ENCODE measurements around the gene CLTA. TPM values are rescaled to one million over a fixed set of nuclear protein-coding genes. Genes with fewer than 3 reads are reported as not detected.

CLTA gene
- total RNA-seq, 1 donor from 2014 or later = 185 TPM

DNA sequence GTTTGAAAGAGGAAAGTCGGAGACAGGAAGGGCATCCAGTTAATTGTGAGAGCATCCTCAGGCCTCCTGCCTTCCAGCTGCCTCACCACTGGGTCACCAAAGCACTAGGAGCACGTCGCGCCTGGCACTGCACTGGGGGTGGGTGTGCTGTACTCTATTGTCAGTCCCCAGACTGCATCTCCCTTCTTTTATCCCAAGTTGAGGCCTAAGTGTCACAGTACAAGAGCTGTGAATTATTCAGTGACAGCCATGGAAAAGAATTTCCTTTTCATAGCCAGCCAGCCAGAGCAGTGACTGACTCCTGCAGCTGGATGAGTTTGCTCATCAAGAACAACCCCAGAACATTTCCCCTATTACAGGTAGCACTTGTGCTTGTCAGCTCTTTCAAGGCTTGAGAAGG lies 16.3 kb downstream of the CLTA start:
- H3K4me1 Mint-ChIP-seq (ENCODE audit: low read depth) = peaks cover 6% of the 10 kb centered on the region
- H3K9me3 Mint-ChIP-seq (ENCODE audit: low read depth) = no peaks in the 10 kb centered on the region
- H3K27ac Mint-ChIP-seq = no peak overlapping the region
- H3K27me3 Mint-ChIP-seq = no peaks in the 10 kb centered on the region
- TF ChIP-seq, protein P1, sequence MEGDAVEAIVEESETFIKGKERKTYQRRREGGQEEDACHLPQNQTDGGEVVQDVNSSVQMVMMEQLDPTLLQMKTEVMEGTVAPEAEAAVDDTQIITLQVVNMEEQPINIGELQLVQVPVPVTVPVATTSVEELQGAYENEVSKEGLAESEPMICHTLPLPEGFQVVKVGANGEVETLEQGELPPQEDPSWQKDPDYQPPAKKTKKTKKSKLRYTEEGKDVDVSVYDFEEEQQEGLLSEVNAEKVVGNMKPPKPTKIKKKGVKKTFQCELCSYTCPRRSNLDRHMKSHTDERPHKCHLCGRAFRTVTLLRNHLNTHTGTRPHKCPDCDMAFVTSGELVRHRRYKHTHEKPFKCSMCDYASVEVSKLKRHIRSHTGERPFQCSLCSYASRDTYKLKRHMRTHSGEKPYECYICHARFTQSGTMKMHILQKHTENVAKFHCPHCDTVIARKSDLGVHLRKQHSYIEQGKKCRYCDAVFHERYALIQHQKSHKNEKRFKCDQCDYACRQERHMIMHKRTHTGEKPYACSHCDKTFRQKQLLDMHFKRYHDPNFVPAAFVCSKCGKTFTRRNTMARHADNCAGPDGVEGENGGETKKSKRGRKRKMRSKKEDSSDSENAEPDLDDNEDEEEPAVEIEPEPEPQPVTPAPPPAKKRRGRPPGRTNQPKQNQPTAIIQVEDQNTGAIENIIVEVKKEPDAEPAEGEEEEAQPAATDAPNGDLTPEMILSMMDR (IDR thresholded peaks at IDR 0.05; ENCODE audit: unreplicated experiment) = no peak
- H3K36me3 Mint-ChIP-seq (ENCODE audit: insufficient read depth) = peaks cover 34% of the 10 kb centered on the region
- no peak for DNase-seq (ENCODE audit: low spot score, unreplicated experiment)
- H3K4me3 Mint-ChIP-seq (ENCODE audit: low read depth) = no peak overlapping the region

DNA sequence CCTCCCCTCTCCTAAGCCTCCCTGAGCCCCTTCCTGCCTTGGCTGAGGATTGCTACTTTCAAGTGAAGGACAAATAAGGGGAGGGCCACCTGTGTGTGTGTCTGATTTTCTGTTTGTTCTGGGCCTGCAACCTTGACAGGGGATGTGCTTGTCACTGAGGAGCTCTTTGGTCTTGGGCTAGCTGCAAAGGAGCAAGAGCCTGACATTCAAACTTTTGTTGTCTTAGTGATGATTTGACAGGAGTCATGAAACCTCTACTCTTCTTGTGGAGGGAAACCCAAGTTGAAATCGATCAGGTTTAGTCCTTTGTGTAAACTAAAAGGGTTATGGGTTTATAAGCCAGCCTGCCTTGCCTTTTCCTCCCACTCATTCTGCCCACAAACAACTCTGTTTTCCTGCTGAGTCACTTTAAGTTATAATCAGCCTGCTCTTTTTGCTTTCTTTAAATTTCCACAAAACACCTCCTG lies 16.9 kb downstream of the CLTA start:
- Mint-ChIP-seq H3K27me3 (no peaks in the 10 kb centered on the region), H3K4me1 (ENCODE audit: low read depth) (peaks cover 6% of the 10 kb centered on the region), H3K36me3 (ENCODE audit: insufficient read depth) (peaks cover 30% of the 10 kb centered on the region), H3K9me3 (ENCODE audit: low read depth) (no peaks in the 10 kb centered on the region), H3K27ac (peak overlapping the region; percentile 88), H3K4me3 (ENCODE audit: low read depth) (no peak overlapping the region)
- no peak for DNase-seq (ENCODE audit: low spot score, unreplicated experiment)
- TF ChIP-seq, protein P1 (IDR thresholded peaks at IDR 0.05; ENCODE audit: unreplicated experiment) = no peak

DNA sequence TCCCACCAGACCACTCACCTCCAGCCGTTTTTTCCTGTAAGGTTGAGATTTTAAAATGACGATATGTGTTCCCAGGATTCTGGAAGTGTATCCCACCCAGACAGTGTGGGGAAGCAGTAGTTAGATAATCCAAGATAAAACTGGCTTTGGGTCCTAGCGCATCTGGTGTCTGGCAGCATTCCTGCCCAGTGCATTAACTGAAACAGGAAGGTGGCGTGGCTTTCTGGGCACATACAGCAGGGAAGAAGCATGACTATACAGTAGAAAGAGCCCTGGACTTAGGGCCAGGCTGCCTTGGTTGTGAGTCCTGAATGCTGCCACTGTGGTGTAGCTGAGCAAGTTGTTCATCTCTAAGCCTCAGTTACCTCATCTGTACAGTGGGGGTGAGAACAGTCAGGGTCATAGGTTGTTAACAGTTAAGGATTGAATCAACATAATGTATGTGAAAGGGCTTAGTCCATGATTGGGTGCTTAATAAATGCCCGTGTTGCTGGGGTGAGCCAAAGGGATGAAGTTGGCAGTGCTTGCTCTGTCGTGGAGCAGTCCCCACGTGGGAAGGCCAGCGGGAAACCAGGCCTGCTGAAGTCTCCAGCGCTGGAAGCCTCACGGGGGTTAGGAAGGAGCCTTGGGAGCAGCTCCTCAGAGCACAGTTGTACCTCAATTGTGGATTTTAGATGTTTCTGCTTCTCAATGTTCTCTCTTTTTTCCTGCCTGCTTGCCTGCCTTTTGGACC lies 18.0 kb downstream of the CLTA start:
- no peak overlapping the region for H3K27ac Mint-ChIP-seq
- TF ChIP-seq, protein P1 (IDR thresholded peaks at IDR 0.05; ENCODE audit: unreplicated experiment) = no peak
- H3K9me3 Mint-ChIP-seq (ENCODE audit: low read depth) = no peaks in the 10 kb centered on the region
- no peak for DNase-seq (ENCODE audit: low spot score, unreplicated experiment)
- H3K4me3 Mint-ChIP-seq (ENCODE audit: low read depth) = no peak overlapping the region
- H3K36me3 Mint-ChIP-seq (ENCODE audit: insufficient read depth) = peaks cover 26% of the 10 kb centered on the region
- H3K27me3 Mint-ChIP-seq = no peaks in the 10 kb centered on the region
- H3K4me1 Mint-ChIP-seq (ENCODE audit: low read depth) = peaks cover 6% of the 10 kb centered on the region

DNA sequence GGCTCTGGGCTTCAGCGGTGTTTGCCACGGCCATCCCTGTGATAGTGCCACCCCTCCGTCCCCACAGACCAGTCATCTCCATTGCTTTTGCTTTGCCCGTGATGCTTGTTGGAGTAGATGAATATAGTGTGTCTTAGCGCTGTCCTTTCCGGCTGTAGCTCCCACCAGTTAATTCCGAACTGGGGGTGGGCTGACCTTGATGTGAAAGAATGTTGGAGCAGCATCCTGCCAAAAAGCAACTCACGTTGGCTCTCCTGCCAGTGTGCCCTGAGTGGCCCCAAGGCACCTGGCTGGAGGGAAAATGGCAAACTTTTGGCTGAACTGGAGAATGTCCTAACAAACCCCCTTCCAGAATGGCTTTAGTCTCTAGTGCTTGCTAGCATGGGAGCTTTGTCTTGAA lies 20.0 kb downstream of the CLTA start:
- H3K4me3 Mint-ChIP-seq (ENCODE audit: low read depth) = no peak overlapping the region
- no peaks in the 10 kb centered on the region for H3K9me3 Mint-ChIP-seq (ENCODE audit: low read depth)
- H3K36me3 Mint-ChIP-seq (ENCODE audit: insufficient read depth) = peaks cover 20% of the 10 kb centered on the region
- TF ChIP-seq, protein P1 (IDR thresholded peaks at IDR 0.05; ENCODE audit: unreplicated experiment) = no peak
- no peaks in the 10 kb centered on the region for H3K27me3 Mint-ChIP-seq
- H3K27ac Mint-ChIP-seq = peak overlapping the region; percentile 16
- H3K4me1 Mint-ChIP-seq (ENCODE audit: low read depth) = peaks cover 6% of the 10 kb centered on the region
- no peak for DNase-seq (ENCODE audit: low spot score, unreplicated experiment)

DNA sequence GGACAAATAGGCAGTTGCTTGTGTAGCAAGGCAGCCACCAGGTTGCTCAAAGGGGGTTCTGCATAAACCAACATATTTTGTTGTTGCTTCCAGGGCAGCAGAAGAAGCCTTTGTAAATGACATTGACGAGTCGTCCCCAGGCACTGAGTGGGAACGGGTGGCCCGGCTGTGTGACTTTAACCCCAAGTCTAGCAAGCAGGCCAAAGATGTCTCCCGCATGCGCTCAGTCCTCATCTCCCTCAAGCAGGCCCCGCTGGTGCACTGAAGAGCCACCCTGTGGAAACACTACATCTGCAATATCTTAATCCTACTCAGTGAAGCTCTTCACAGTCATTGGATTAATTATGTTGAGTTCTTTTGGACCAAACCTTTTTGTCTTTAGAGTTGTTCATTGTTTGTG lies 20.8 kb downstream of the CLTA start:
- H3K9me3 Mint-ChIP-seq (ENCODE audit: low read depth) = no peaks in the 10 kb centered on the region
- no peak overlapping the region for H3K27ac Mint-ChIP-seq
- H3K4me1 Mint-ChIP-seq (ENCODE audit: low read depth) = peaks cover 6% of the 10 kb centered on the region
- no peaks in the 10 kb centered on the region for H3K27me3 Mint-ChIP-seq
- TF ChIP-seq, protein P1 (IDR thresholded peaks at IDR 0.05; ENCODE audit: unreplicated experiment) = no peak
- no peak overlapping the region for H3K4me3 Mint-ChIP-seq (ENCODE audit: low read depth)
- H3K36me3 Mint-ChIP-seq (ENCODE audit: insufficient read depth) = peaks cover 18% of the 10 kb centered on the region
- DNase-seq (ENCODE audit: low spot score, unreplicated experiment) = no peak
